ENCODE results near the gene GRAMD1B.

GRCh38 chr11:123458501-123458900, 28.4 kb downstream of the GRAMD1B start:
- TF ChIP-seq CTCF (conservative IDR thresholded peaks at IDR 0.05 in 1 of 2, IDR thresholded peaks at IDR 0.05 in 1 of 2; ENCODE audit: low read depth in 1 of 2, low read length in 2 of 2) (no peak), EZH2 (IDR thresholded peaks at IDR 0.05; ENCODE audit: low read length, missing control alignments) (no peak)

Measured in fibroblast of lung (primary cell).